AG10803 (cell line): ENCODE data around the gene CNDP1.
"Not testable (repeated sequence)": the region's sequence is repeated elsewhere in the genome, so short reads cannot be mapped to it uniquely, and the experiment has no call there.

Experiments
- DNase-seq: peaks from one replicate; pipeline ENCODE4 v3.0.0; 2010; ENCODE audit warnings: low read depth
- H3K4me3 ChIP-seq: 2 replicates; pipeline ENCODE4 v1.5.1; 2011; ENCODE audit warnings: mild to moderate bottlenecking, low read length, control low read depth
- TF ChIP-seq, protein P1 (sequence below): conservative IDR thresholded peaks from 2 replicates; pipeline ENCODE4 v1.5.1; 2011; ENCODE audit warnings: mild to moderate bottlenecking, low read length, control low read depth, inconsistent platforms

Gene CNDP1

DNA sequence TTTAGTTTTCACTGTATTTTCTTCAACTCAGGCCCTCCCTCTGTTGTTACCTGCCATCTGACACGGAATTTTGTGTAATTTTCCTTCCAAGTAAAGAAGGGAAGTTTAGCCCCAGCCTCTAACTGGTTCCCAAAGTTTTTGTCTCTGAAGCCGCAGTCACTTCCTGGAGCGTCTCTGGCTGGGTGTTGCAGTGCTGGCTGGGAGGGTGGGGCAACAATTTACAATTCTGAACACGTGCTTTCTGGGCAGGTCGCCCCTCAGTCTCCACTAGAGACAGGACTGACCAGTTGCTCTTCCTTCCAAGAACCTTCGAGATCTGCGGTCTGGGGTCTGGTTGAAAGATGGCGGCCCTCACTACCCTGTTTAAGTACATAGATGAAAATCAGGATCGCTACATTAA, 34.7 kb upstream of the CNDP1 start:
- DNase-seq, result peak; percentile 33
- TF ChIP-seq, protein P1, sequence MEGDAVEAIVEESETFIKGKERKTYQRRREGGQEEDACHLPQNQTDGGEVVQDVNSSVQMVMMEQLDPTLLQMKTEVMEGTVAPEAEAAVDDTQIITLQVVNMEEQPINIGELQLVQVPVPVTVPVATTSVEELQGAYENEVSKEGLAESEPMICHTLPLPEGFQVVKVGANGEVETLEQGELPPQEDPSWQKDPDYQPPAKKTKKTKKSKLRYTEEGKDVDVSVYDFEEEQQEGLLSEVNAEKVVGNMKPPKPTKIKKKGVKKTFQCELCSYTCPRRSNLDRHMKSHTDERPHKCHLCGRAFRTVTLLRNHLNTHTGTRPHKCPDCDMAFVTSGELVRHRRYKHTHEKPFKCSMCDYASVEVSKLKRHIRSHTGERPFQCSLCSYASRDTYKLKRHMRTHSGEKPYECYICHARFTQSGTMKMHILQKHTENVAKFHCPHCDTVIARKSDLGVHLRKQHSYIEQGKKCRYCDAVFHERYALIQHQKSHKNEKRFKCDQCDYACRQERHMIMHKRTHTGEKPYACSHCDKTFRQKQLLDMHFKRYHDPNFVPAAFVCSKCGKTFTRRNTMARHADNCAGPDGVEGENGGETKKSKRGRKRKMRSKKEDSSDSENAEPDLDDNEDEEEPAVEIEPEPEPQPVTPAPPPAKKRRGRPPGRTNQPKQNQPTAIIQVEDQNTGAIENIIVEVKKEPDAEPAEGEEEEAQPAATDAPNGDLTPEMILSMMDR, result no peak
- peak overlapping the region; percentile 45 for H3K4me3 ChIP-seq

DNA sequence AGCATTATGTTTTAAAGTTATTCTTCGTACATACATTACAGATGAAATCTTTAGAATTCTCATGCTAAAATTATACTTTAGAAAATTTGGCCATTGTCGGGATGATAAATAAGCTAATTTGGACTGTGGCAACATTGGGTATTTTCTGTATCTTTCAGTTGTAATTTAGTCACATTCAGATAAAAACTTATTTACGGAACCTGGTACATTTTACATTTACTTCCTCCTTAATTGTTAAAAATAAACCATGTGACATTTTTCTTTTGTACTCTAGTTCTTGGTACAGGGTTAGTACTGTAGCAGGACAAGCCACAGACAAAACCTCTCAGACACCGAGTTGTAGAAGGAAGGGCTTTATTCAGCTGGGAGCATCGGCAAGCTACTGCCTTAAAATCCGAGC, 33.9 kb upstream of the CNDP1 start:
- TF ChIP-seq, protein P1, result no peak
- no peak for DNase-seq
- no peak overlapping the region for H3K4me3 ChIP-seq

DNA sequence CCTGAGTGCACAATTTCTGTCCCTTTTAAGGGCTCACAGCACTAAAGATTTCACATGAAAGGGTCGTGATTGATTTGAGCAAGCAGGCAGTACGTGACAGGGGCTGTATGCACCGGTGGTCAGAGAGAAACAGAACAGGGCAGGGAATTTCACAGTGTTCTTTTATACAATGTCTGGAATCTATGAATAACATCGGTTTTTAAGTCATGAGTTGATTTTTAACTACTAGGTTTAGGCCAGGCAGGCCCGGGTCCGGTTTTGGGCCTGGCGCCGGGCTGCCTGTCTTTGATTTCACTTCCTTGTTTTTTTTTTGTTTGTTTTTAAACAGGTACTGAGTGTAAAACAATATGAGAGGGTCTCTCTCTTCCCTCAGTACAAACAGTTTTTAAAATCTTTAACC, 33.5 kb upstream of the CNDP1 start:
- H3K4me3 ChIP-seq, DNase-seq: not testable (repeated sequence)

DNA sequence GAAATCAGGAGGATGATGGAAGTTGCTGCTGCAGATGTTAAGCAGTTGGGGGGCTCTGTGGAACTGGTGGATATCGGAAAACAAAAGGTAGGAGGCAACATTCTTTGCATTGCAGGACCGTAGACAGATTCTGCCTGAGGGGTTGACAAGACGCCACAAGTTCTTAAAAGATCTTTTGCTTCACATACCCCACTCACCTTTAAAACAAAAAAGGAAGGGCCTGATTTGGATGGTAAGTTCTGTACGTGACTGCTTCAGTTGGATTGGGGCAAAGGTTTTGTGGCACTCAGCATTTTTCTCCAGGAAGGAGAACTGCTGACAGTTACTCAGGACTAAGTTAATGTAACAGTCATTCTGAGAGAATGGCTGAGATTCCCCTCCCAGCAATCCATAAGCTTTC, 32.9 kb upstream of the CNDP1 start:
- TF ChIP-seq, protein P1, result no peak
- H3K4me3 ChIP-seq, result no peak overlapping the region
- no peak for DNase-seq

DNA sequence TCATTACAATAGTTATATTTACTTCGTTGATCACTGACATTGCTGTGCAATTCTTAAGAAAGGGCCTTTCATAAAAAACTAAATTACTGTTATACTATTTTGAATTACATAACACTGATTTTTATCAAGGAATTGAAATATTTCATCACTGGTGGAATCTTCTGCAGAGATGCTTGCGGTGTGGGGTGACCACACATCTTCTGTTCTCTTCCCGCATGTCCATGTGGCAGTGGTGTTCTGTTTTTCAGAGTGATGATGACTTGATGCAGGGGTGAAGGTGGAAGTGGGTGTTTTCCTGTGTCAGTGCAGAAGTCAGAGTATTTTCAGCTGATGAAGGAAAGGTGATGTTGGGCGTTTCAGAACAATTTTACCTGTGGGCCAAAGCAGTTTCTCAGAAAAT, 31.2 kb upstream of the CNDP1 start:
- no peak for DNase-seq
- no peak overlapping the region for H3K4me3 ChIP-seq
- TF ChIP-seq, protein P1, result no peak

DNA sequence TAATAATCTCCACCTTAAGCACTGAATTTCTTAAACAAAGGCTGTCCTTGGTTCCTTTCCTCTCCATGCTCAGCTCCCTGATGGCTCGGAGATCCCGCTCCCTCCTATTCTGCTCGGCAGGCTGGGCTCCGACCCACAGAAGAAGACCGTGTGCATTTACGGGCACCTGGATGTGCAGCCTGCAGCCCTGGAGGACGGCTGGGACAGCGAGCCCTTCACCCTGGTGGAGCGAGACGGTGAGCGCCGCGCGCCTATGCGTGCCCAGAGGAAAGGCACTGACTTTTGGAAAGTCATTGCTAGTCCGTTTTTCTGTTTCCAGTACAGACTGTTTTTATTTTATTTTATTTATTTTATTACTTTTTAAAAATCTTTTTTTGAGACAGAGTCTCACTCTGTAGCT, 28.5 kb upstream of the CNDP1 start:
- TF ChIP-seq, protein P1, result no peak
- H3K4me3 ChIP-seq, result no peak overlapping the region
- no peak for DNase-seq

DNA sequence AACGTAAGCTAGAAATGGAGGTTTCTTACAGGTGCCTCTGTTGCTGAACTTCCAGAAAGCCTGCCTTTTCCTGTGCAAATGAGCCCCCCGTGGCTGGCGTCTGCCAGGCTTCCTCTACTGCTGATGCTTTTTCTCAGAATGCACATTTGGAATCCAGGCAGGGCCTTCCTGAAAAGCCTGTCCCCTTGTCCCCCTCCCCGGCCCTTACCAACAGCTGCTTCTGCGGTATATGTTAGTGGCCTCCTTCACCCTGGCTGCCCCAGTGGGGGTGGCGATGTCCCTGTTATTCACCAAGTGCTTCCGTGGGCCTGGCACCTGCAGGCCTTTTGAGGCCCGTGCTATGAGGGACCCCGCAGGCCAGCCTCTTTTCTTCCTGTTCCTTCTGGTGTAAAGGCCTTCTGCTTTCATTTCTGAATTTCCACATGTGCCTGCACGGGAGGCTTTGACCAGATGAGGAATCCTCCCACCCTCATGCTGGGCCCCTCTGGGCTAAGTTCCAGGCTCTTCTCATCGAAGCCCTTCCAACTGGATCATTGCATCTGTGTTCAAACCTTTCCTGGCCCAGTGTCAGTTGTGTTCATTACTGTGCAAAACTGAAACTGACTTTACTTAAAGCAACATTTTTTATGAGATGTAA, 27.7 kb upstream of the CNDP1 start:
- peak; percentile 39 for DNase-seq
- TF ChIP-seq, protein P1, result no peak
- H3K4me3 ChIP-seq, result no peak overlapping the region
